ENCODE measurements around the gene HMCN2.

Gene HMCN2

DNA sequence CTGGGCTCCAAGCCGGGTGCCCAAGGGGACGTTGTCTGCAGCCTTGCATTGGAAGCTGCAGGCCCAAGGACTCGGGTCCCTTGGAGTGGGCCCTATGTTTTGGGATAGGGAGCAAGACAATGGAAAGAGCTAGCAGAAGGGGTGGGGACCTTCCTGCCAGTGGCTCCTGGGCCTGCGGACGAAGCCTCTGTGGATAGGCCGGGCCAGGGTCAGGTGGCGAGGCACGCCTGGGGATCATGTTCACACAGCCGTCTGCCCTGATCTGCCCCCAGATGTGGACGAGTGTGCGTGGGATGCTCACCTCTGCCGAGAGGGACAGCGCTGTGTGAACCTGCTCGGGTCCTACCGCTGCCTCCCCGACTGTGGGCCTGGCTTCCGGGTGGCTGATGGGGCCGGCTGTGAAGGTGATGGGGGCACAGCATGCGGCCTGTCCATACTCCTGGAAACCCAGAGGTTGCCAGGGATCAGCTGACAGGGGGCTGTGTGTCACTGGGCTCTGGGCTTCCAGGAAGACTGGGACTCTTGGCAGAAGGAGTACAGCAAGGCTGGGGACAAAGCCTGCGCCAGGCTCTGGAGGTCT, 162.6 kb downstream of the HMCN2 start:
- H3K4me1 ChIP-seq (ENCODE audit: control insufficient read depth, insufficient read depth, low read length, unreplicated experiment), result peaks cover 17% of the 10 kb centered on the region
- no peak overlapping the region for H2AFZ ChIP-seq (ENCODE audit: low read length, unreplicated experiment)
- H3K79me2 ChIP-seq (ENCODE audit: control insufficient read depth, insufficient read depth, low read length, unreplicated experiment), result no peaks in the 10 kb centered on the region
- H3K4me3 ChIP-seq (ENCODE audit: low read depth, low read length), result no peak overlapping the region
- H3K36me3 ChIP-seq (ENCODE audit: insufficient read depth, low read length), result no peaks in the 10 kb centered on the region
- no peak overlapping the region for H3K27ac ChIP-seq (ENCODE audit: low read depth, low read length)
- peaks cover 4% of the 10 kb centered on the region; the same call in 1 of the 2 replicates for H3K27me3 ChIP-seq (ENCODE audit: insufficient read depth, low read length)

DNA sequence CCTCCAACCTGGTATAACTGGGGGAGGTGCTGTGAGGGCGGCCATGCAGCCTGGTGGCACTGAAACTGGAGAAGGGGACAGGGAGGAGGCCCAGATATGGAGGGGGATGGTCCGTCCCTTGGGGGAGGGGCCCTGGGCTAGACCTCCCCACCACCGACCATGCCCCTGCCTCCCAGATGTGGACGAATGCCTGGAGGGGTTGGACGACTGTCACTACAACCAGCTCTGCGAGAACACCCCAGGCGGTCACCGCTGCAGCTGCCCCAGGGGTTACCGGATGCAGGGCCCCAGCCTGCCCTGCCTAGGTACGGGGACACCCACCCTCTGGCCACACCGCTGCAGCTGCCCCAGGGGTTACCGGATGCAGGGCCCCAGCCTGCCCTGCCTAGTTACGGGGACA, 163.8 kb downstream of the HMCN2 start:
- no peak overlapping the region for H3K27ac ChIP-seq (ENCODE audit: low read depth, low read length)
- H3K27me3 ChIP-seq (ENCODE audit: insufficient read depth, low read length), result peaks cover 12% of the 10 kb centered on the region; the same call in 1 of the 2 replicates
- H3K4me1 ChIP-seq (ENCODE audit: control insufficient read depth, insufficient read depth, low read length, unreplicated experiment), result peaks cover 17% of the 10 kb centered on the region
- H3K79me2 ChIP-seq (ENCODE audit: control insufficient read depth, insufficient read depth, low read length, unreplicated experiment), result no peaks in the 10 kb centered on the region
- H2AFZ ChIP-seq (ENCODE audit: low read length, unreplicated experiment), result no peak overlapping the region
- no peak overlapping the region for H3K4me3 ChIP-seq (ENCODE audit: low read depth, low read length)
- H3K36me3 ChIP-seq (ENCODE audit: insufficient read depth, low read length), result no peaks in the 10 kb centered on the region

GRCh38 chr9:130429831-130430230, 164.3 kb downstream of the HMCN2 start:
- H3K4me1 ChIP-seq (ENCODE audit: control insufficient read depth, insufficient read depth, low read length, unreplicated experiment), result peaks cover 17% of the 10 kb centered on the region
- peaks cover 12% of the 10 kb centered on the region; the same call in 1 of the 2 replicates for H3K27me3 ChIP-seq (ENCODE audit: insufficient read depth, low read length)
- H3K36me3 ChIP-seq (ENCODE audit: insufficient read depth, low read length), result no peaks in the 10 kb centered on the region
- no peak overlapping the region for H3K27ac ChIP-seq (ENCODE audit: low read depth, low read length)
- H3K4me3 ChIP-seq (ENCODE audit: low read depth, low read length), result no peak overlapping the region
- H3K79me2 ChIP-seq (ENCODE audit: control insufficient read depth, insufficient read depth, low read length, unreplicated experiment), result no peaks in the 10 kb centered on the region
- H2AFZ ChIP-seq (ENCODE audit: low read length, unreplicated experiment), result no peak overlapping the region

GRCh38 chr9:130430232-130430631, 164.7 kb downstream of the HMCN2 start:
- no peak overlapping the region for H3K4me3 ChIP-seq (ENCODE audit: low read depth, low read length)
- H3K36me3 ChIP-seq (ENCODE audit: insufficient read depth, low read length), result no peaks in the 10 kb centered on the region
- no peak overlapping the region for H2AFZ ChIP-seq (ENCODE audit: low read length, unreplicated experiment)
- H3K79me2 ChIP-seq (ENCODE audit: control insufficient read depth, insufficient read depth, low read length, unreplicated experiment), result no peaks in the 10 kb centered on the region
- H3K4me1 ChIP-seq (ENCODE audit: control insufficient read depth, insufficient read depth, low read length, unreplicated experiment), result peaks cover 17% of the 10 kb centered on the region
- no peak overlapping the region for H3K27ac ChIP-seq (ENCODE audit: low read depth, low read length)
- peaks cover 12% of the 10 kb centered on the region; the same call in 1 of the 2 replicates for H3K27me3 ChIP-seq (ENCODE audit: insufficient read depth, low read length)

DNA sequence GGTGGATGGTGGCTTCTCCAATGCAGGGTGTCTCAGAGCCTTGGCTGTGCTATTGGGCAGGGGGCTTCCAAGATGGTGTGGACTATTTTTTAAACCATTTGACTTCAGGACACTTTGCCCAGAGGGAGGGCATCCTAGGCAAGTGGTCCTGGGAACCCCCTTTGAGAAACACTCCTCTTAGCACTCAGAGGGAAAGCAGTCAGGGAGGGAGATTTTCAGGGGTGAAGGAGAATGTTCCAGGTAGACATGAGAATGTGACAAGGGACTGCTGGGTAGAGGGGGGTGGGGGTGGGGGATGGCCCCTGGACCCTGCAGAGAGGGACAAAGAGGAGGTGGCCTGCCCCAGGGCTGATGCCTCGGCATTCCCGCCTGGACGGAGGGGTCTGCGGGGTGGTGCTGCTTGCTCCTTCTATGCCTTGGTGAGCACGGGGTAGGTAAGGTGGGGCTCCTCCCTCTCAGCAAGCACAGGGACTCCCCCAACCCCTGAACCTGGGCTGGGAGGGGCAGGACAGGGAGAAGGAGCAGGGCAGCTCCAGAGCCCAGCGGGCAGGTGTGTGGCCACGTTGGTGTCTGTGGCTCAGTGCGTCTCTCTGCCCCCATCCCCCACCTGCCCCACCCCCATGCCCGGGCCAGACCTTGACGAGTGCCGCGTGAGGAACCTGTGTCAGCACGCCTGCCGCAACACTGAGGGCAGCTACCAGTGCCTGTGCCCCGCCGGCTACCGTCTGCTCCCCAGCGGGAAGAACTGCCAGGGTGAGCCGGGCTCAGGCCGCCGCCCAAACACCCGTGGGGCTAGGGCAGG, 165.4 kb downstream of the HMCN2 start:
- Histone ChIP-seq H3K4me3 (ENCODE audit: low read depth, low read length) (no peak overlapping the region), H3K79me2 (ENCODE audit: control insufficient read depth, insufficient read depth, low read length, unreplicated experiment) (no peaks in the 10 kb centered on the region), H3K27me3 (ENCODE audit: insufficient read depth, low read length) (peaks cover 12% of the 10 kb centered on the region; the same call in 1 of the 2 replicates), H3K4me1 (ENCODE audit: control insufficient read depth, insufficient read depth, low read length, unreplicated experiment) (peaks cover 15% of the 10 kb centered on the region), H3K27ac (ENCODE audit: low read depth, low read length) (no peak overlapping the region), H2AFZ (ENCODE audit: low read length, unreplicated experiment) (no peak overlapping the region), H3K36me3 (ENCODE audit: insufficient read depth, low read length) (no peaks in the 10 kb centered on the region)

DNA sequence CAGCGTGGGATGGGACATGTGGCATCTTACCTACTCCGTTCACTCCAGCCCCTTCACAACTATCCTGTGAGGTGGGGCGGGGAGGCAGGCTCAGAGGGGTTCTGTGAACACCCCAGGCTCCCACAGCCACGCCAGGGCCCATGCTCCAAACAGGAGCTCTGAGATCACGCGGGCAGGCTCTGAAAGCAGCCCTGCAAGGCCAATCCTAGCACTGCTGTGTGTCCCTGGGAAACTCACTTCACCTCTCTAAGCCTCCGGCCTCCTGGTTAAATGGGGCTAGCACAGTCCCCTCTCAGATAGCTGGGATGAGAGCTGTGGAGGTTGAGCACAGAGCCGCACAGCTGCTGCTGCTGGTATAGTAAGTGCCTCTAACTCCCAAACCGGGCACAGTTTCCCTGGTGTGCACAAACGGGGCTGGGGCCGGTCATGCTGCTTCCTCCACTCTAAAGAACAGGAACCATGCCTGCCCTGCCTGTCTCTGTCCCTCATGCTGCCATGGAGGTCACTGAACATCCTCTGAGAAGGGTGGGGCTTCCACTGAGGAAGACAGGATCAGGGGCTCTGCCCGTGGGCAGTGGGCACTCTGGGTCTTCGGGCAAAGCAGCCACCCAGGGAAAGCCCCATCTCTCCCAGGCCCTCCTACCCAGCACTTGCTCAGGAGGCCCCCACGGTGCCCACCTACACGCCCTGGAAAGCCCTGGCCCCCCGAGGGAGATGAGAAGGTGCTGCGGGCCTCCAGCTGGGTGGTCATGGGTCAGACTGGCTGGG, 166.2 kb downstream of the HMCN2 start:
- Histone ChIP-seq H3K4me3 (ENCODE audit: low read depth, low read length) (no peak overlapping the region), H3K27me3 (ENCODE audit: insufficient read depth, low read length) (peaks cover 12% of the 10 kb centered on the region; the same call in 1 of the 2 replicates), H3K4me1 (ENCODE audit: control insufficient read depth, insufficient read depth, low read length, unreplicated experiment) (peaks cover 7% of the 10 kb centered on the region), H3K27ac (ENCODE audit: low read depth, low read length) (no peak overlapping the region), H3K79me2 (ENCODE audit: control insufficient read depth, insufficient read depth, low read length, unreplicated experiment) (no peaks in the 10 kb centered on the region), H2AFZ (ENCODE audit: low read length, unreplicated experiment) (no peak overlapping the region), H3K36me3 (ENCODE audit: insufficient read depth, low read length) (no peaks in the 10 kb centered on the region)

- Histone ChIP-seq H3K27ac (ENCODE audit: low read depth, low read length) (no peak overlapping the region), H2AFZ (ENCODE audit: low read length, unreplicated experiment) (no peak overlapping the region), H3K4me3 (ENCODE audit: low read depth, low read length) (no peak overlapping the region), H3K27me3 (ENCODE audit: insufficient read depth, low read length) (peaks cover 12% of the 10 kb centered on the region; the same call in 1 of the 2 replicates), H3K79me2 (ENCODE audit: control insufficient read depth, insufficient read depth, low read length, unreplicated experiment) (no peaks in the 10 kb centered on the region), H3K36me3 (ENCODE audit: insufficient read depth, low read length) (no peaks in the 10 kb centered on the region), H3K4me1 (ENCODE audit: control insufficient read depth, insufficient read depth, low read length, unreplicated experiment) (peaks cover 1% of the 10 kb centered on the region)
Measured at GRCh38 chr9:130432362-130432761, 166.8 kb downstream of the HMCN2 start.

DNA sequence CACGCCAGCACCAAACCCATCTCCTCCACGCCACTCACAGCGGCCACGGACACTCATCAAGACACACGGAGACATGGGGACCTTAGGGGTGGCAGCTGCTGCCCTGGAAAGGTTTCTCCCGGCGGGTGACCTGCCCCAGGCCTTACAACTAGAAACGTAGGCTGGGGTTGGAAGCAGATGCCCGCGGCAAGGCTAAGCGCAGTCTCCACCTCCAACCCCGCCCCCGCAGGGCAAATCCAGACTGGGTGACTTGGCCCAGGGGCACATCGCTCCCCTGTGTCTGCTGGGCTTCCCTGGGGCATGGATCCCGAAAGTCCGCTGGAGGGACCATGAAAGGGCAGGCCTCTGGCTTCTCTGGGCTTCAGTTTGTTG, 167.2 kb downstream of the HMCN2 start:
- H3K79me2 ChIP-seq (ENCODE audit: control insufficient read depth, insufficient read depth, low read length, unreplicated experiment), result no peaks in the 10 kb centered on the region
- H2AFZ ChIP-seq (ENCODE audit: low read length, unreplicated experiment), result no peak overlapping the region
- peaks cover 12% of the 10 kb centered on the region; the same call in 1 of the 2 replicates for H3K27me3 ChIP-seq (ENCODE audit: insufficient read depth, low read length)
- H3K36me3 ChIP-seq (ENCODE audit: insufficient read depth, low read length), result no peaks in the 10 kb centered on the region
- no peak overlapping the region for H3K27ac ChIP-seq (ENCODE audit: low read depth, low read length)
- no peaks in the 10 kb centered on the region for H3K4me1 ChIP-seq (ENCODE audit: control insufficient read depth, insufficient read depth, low read length, unreplicated experiment)
- peak overlapping the region; percentile 45; the same call in 1 of the 2 replicates for H3K4me3 ChIP-seq (ENCODE audit: low read depth, low read length)

DNA sequence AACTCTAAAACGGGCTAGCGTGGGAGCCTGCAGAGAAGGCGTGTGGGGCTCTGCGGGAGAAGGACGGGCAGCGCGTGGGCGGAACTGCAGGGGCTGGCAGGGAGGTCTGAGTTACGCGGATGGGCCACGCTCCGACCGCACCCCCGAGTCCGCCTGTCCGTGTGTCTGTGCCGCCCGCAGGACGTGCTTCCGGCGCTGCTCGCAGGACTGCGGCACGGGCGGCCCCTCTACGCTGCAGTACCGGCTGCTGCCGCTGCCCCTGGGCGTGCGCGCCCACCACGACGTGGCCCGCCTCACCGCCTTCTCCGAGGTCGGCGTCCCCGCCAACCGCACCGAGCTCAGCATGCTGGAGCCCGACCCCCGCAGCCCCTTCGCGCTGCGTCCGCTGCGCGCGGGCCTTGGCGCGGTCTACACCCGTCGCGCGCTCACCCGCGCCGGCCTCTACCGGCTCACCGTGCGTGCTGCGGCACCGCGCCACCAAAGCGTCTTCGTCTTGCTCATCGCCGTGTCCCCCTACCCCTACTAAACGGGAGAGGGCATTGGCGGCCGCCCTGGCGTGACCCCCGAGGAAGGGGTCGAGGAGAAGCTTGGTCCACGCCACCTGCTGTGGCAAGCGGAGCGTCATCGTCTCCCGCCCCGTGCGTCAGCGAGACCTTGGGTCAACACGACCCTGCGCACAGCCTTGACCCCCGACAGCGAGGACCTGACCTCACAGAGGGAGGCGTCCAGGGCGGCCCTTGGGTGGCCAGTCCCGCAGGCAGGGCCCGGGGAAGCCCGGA, 167.8 kb downstream of the HMCN2 start:
- no peaks in the 10 kb centered on the region for H3K79me2 ChIP-seq (ENCODE audit: control insufficient read depth, insufficient read depth, low read length, unreplicated experiment)
- H3K4me3 ChIP-seq (ENCODE audit: low read depth, low read length), result peak overlapping the region; percentile 45; the same call in 1 of the 2 replicates
- no peaks in the 10 kb centered on the region for H3K4me1 ChIP-seq (ENCODE audit: control insufficient read depth, insufficient read depth, low read length, unreplicated experiment)
- H3K36me3 ChIP-seq (ENCODE audit: insufficient read depth, low read length), result no peaks in the 10 kb centered on the region
- H2AFZ ChIP-seq (ENCODE audit: low read length, unreplicated experiment), result peak overlapping the region; percentile 6
- H3K27ac ChIP-seq (ENCODE audit: low read depth, low read length), result no peak overlapping the region
- peaks cover 12% of the 10 kb centered on the region; the same call in 1 of the 2 replicates for H3K27me3 ChIP-seq (ENCODE audit: insufficient read depth, low read length)

- Histone ChIP-seq H3K4me3 (ENCODE audit: low read depth, low read length) (no peak overlapping the region), H3K36me3 (ENCODE audit: insufficient read depth, low read length) (no peaks in the 10 kb centered on the region), H3K79me2 (ENCODE audit: control insufficient read depth, insufficient read depth, low read length, unreplicated experiment) (no peaks in the 10 kb centered on the region), H3K27ac (ENCODE audit: low read depth, low read length) (no peak overlapping the region), H3K4me1 (ENCODE audit: control insufficient read depth, insufficient read depth, low read length, unreplicated experiment) (no peaks in the 10 kb centered on the region), H2AFZ (ENCODE audit: low read length, unreplicated experiment) (no peak overlapping the region), H3K27me3 (ENCODE audit: insufficient read depth, low read length) (peaks cover 12% of the 10 kb centered on the region; the same call in 1 of the 2 replicates)
Measured at GRCh38 chr9:130433947-130434262, 168.3 kb downstream of the HMCN2 start.
